CD4-positive, alpha-beta T cell treated with Interleukin-15 for 1 hour (primary cell): ENCODE measurements around the gene EZR.
A peak's percentile ranks its signal among the peaks of the same experiment; 100 is the strongest.

Experiments used
- DNase-seq: peaks from one replicate; pipeline ENCODE4 v3.0.0-alpha.2; 2020

The EZR gene

DNA sequence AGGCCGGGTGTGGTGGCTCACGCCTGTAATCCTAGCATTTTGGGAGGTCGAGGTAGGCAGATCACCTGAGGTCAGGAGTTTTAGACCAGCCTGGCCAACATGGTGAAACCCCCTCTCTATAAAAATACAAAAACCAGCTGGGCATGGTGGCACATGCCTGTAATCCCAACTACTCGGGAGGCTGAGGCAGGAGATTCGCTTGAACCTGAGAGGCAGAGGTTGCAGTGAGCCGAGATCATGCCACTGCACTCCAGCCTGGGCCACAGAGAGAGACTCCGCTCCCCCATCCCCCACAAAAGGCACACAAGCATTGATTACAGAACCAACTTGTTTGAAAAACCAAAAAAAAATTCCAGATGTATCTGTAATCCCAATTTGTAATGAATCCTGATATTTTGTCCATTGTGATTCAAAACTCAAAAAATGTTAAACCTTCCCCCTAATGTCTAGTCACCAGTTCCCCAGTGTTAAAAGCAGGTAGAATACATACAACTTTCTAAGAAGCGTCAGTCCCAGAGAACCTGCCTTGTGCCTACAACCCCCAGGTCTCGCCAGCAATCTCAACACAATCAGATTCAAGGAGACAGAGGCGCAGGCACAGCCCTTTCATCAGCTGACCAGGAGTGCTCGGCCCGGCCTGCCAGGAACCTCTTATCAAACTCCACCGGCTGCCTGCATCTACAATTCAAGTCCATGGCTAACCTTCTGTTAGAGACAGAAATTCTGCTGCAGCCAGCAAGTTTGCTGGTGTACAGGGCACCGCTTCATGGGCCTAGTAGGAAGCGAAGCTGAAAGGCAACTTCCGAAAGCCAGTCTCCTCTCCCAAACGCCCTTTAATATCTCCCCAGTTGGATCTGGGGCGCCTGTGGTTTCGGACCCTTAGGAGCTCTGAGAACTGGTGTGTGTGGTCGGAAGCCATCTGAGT, 2.1 kb downstream of the EZR start:
- DNase-seq = peak; percentile 57

DNA sequence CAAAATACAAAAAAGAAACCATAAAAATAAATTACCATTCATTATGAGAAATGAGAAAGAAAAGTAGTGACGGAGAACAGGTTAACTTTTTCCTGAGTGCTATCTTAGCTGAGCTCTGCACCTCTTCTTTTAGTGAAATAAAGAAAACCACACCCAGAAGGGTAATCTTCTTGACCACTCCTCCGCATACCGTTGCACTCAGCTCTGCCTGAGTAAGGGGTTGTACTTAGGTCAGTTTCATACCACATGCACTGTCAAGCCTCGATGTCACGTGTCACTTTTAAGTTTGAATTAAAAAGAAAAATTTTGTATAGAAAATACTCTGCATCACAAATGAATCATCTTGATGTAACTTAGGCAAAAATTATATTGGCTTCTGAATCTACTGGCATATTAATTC, 2.8 kb downstream of the EZR start:
- no peak for DNase-seq

GRCh38 chr6:158815907-158816306, 3.3 kb downstream of the EZR start:
- no peak for DNase-seq

DNA sequence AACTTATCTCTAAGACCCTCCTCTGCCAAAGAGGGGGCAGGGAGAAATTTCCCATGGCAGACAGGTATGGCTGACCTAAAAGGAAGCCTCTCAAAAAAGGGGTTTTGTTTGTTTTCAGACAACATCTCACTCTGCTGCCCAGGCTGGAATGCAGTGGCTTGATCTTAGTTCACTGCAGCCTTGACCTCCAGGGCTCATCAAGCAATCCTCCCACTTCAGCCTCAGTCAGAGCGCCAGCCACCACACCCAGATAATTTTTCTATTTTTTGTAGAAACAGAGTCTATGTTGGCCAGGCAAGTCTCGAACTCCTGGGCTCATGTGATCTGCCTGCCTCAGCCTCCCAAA, 3.8 kb downstream of the EZR start:
- no peak for DNase-seq

- DNase-seq = no peak
These were observed 6.1 kb downstream of the EZR start for GRCh38 chr6:158813032-158813431.

DNA sequence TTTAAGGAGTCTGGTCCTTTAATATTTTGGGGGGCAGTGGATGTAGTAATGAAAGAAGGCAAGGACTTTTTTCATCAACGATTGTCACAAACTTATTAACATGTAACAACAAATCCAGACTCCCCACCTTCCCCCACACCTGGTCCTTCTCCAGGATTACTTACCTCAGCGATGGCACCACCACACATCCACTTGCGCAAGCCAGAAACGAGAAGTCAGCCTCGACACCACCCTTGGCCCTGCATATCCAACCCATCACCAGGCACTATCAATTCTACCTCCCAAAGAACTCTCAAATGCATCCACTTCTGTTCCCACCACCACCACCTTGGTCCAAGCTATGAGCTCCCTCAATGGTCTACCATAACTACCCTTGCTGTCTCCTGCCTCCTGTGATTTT, 6.6 kb downstream of the EZR start:
- no peak for DNase-seq

DNA sequence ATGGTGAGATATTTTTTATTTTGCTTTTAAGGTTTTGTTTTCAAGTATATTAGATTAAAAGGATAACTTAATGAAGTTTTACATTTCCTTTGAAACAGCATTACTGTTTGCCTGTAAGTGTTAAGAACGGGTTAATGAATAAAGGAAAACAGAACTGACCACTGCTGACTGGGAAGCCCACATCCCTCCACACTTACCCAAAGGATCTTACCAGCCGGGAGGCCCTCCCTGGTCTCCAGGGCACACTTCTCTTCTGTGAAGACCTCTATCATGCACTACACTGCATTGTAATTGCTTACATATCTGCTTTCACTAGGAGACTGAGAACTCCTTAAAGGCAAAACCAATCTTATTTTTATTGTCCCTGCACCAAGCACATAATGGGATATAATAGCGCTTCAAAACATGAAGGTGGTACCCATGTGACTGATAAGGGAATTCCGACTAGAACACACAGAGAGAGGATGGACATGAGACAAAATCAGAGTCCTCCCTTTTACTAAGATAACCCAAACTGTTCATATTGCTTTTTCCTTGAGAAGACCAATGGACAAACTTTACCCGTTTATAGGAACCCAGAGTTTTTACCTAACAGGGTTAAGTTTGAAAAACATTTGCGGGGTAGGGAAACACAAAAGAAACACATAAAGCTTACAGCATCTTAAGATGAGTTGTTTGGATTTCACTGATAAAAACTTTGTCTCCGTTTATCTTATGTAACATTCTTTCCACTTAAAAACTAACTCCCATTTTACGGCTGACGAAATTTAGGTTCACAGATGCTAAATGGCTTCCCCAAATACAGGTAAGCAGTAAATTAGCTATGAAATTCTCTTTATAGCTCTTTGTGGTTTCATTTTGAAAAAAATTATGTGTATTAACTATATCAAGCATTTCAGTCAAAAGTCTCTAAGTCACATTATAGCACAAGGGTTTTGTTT, 8.7 kb downstream of the EZR start:
- no peak for DNase-seq

- peak; percentile 75 for DNase-seq
These were observed 10.1 kb downstream of the EZR start for GRCh38 chr6:158808941-158809678.

DNA sequence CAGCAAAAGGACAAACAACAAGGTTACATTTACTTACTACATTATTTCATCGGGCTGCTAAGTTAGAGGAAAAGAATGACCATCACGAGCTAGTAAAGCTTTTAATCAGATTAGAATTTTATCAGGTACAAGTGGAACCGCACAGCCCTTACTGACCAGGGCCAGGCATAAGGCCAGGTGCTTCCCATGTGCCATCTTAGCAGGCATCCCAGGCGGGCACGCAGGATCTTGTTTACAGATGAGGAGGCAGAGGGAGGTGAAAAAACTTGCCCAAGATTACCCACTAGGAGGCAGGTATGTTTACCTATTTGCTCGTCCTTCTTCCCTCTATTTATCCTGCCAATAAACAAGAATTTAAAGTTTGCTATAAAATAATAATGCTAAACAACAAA, 10.7 kb downstream of the EZR start:
- DNase-seq = no peak

GRCh38 chr6:158807515-158808441, 11.4 kb downstream of the EZR start:
- DNase-seq = no peak

- no peak for DNase-seq
These were observed 13.3 kb downstream of the EZR start for GRCh38 chr6:158805698-158806377.

GRCh38 chr6:158804207-158804606, 15.0 kb downstream of the EZR start:
- no peak for DNase-seq

- DNase-seq = no peak
These were observed 15.4 kb downstream of the EZR start for GRCh38 chr6:158803733-158804143.

DNA sequence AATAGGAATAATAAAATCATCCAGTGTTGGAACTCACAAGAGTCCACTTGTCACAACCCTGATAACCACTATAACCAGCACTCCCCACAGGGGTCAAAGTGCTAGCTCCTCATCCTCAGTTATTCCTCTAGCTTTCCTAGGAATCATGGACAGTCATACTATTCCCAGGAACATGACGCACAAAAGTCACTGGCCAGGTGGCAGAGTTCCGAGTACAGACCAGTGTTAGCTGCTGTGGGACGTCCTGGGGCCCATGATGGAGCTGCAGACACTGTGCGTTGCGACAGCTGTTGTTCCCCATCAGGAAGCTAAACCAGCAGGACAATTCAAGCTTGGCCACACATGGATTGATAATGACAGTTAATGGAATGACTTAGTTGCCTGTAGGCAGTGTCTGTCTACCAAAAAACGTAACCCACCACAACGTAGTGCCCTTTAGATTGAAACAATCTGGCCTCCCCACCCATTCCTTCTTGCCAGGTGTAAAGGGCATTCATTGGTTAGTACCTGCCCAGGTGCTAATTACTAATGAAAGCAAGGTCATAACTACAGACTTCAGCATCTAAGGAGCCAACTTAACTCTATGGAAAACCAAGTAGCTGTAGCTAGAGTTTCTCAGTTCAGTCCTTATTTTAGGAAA, 17.4 kb downstream of the EZR start:
- DNase-seq = no peak

DNA sequence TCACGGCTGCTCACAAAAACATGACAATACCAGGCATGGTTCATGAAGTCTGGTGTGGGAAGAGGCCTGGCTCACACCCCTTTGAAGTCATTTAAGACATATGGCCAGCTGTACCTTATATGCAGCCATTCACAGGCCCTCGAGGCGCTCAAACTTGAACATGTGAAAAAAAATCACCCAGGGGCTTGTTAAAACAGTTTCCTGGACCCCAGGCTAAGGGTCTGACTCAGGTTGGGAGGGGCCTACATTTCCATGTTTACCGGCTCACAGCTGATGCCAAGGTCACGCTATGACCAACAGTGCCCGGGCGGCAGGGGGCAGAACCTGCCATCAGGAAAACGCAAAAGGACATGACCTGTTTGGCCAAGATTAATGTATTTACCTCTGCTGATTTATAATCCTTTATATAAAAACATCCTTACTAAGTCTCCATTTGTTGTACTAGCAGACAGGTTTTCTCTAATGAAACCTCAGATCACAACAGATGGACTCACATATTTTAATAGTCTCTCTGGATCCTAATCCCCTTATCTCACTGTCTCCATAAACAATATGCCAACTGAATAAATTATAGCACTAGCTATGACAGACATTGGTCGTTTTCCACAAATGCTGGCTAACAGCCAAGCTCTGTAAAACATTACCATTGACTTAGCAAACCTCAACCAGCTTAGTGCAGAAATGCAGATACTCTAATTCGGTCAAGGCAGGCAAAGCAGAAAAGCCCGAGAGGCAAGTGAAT, 19.9 kb downstream of the EZR start:
- no peak for DNase-seq

- DNase-seq = no peak
These were observed 20.9 kb downstream of the EZR start for GRCh38 chr6:158798311-158798710.

GRCh38 chr6:158797331-158798310, 21.5 kb downstream of the EZR start:
- DNase-seq = no peak

DNA sequence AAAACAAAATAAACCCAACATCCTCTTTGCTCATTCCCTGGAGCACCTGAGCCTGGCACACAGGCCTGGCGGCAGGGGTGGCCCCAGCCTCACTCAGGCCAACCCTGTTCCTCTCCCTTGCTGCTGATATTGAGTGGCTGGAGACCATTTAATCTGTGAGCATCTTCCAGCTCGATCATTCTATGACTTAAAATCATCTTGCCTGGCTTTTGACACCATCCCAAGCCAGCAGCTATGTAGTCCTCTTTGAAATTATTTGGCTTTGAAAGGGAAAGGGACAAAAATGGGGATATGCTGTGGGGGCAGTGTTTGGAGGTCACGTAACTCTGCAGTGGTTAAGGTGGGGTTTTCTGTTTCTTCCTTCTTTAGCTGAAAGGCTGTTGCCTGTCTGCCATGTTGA, 22.8 kb downstream of the EZR start:
- no peak for DNase-seq

- DNase-seq = no peak
These were observed 23.7 kb downstream of the EZR start for GRCh38 chr6:158795516-158795915.
